Astrocyte of the hippocampus (primary cell): ENCODE data around the gene CLDN1.

Experiments
- DNase-seq: peaks from one replicate; pipeline ENCODE4 v3.0.0; 2011; ENCODE audit warnings: low read depth, low spot score

CLDN1 gene

GRCh38 chr3:190321789-190322603, at the start of gene CLDN1:
Gene CLDN1 (minus strand): TSS chr3:190322446. CDS start chr3:190322206, 240 bp downstream.
- DNase-seq: peak; percentile 92

- no peak for DNase-seq
Measured at GRCh38 chr3:190371152-190371551, 48.9 kb upstream of the CLDN1 start.

- DNase-seq: no peak
Measured at GRCh38 chr3:190370369-190370768, 48.1 kb upstream of the CLDN1 start.

- DNase-seq: no peak
Measured at GRCh38 chr3:190369668-190370295, 47.5 kb upstream of the CLDN1 start.

GRCh38 chr3:190368881-190369280, 46.6 kb upstream of the CLDN1 start:
- DNase-seq: no peak

GRCh38 chr3:190366133-190366532, 43.9 kb upstream of the CLDN1 start:
- no peak for DNase-seq

- no peak for DNase-seq
Measured at GRCh38 chr3:190362258-190362657, 40.0 kb upstream of the CLDN1 start.

- DNase-seq: no peak
Measured at GRCh38 chr3:190361791-190362190, 39.5 kb upstream of the CLDN1 start.

GRCh38 chr3:190360228-190360627, 38.0 kb upstream of the CLDN1 start:
- no peak for DNase-seq

GRCh38 chr3:190359813-190360212, 37.6 kb upstream of the CLDN1 start:
- DNase-seq: no peak

GRCh38 chr3:190357468-190357867, 35.2 kb upstream of the CLDN1 start:
- DNase-seq: no peak

GRCh38 chr3:190356246-190356645, 34.0 kb upstream of the CLDN1 start:
- peak; percentile 29 for DNase-seq

GRCh38 chr3:190352861-190353457, 30.7 kb upstream of the CLDN1 start:
- no peak for DNase-seq

GRCh38 chr3:190346541-190346940, 24.3 kb upstream of the CLDN1 start:
- DNase-seq: no peak

- DNase-seq: peak; percentile 21
Measured at GRCh38 chr3:190345878-190346277, 23.6 kb upstream of the CLDN1 start.

GRCh38 chr3:190345027-190345821, 23.0 kb upstream of the CLDN1 start:
- DNase-seq: peak; percentile 89

- no peak for DNase-seq
Measured at GRCh38 chr3:190340071-190340470, 17.8 kb upstream of the CLDN1 start.

- DNase-seq: no peak
Measured at GRCh38 chr3:190339130-190339529, 16.9 kb upstream of the CLDN1 start.

- DNase-seq: peak; percentile 50
Measured at GRCh38 chr3:190338717-190339116, 16.5 kb upstream of the CLDN1 start.

GRCh38 chr3:190337301-190337700, 15.1 kb upstream of the CLDN1 start:
- DNase-seq: no peak

GRCh38 chr3:190336516-190337189, 14.4 kb upstream of the CLDN1 start:
- DNase-seq: no peak
